ENCODE measurements around the gene NKD2.

Gene NKD2

GRCh38 chr5:1001406-1002270 lies 7.0 kb upstream of the NKD2 start:
- DNase-seq = peak; percentile 85

- DNase-seq = no peak
These were observed 6.4 kb upstream of the NKD2 start for GRCh38 chr5:1002271-1002546.

GRCh38 chr5:1002836-1003235 lies 5.8 kb upstream of the NKD2 start:
- no peak for DNase-seq

DNA sequence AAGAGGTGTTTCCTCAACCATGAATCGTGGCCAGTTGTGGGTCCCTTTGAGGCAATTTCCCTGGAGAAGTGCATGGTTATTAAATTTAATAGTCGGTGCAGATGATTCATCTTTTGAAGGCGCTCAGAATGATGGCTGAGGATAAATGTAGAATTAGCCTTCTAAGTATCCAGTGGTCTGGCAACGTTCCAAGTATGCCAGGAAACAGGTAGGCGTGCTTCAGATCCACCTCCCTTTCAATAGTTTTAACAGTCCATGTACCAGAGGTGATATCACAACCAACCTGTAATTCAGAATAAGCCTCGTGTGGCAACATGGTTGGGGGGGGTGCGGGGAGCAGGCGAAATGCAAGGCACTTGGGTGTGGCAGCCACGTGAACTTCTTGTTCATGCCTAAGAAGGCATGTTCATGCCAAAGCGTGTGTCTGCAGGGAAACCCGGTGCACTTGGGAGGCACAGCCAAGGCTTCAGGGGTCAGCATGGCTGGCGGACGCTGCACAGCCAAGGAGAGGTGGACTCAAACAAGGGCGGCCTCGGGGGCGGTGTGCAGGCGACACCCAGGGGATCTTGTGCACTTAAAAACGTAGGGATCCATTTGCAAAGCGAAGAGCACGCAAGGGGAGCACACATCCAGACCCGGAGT lies 5.2 kb upstream of the NKD2 start:
- no peak for DNase-seq

- peak; percentile 61 for DNase-seq
These were observed 3.9 kb upstream of the NKD2 start for GRCh38 chr5:1004461-1005248.

DNA sequence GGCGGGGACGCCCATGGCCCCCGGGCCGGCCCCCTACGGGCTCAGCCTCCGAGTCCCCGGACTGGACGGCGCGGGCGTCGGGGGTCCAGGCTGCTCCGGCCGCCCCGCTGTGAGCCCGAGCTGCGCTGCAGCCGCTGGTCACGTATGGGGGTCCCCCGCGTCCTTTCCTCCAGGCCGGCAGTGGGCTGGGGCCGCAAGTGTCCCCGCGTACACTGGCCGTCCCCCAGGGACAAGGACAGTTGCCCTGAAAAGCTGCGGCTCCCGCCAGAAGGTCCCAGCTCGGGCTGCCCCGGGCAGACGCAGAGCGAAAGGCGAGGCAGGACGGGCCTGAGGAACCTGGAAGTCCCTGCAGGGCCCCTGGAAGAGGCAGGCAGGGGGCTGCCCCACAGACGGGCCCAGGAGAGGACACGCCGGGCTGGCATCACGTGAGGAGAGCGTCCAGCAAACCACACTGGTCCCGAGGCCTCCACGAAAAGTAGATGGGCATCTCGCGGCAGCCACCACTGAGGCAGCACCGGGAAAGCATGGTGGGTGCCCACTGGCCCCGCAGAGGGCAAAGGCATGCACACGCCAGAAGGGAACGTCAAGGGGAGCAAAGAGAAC lies 3.3 kb upstream of the NKD2 start:
- DNase-seq = no peak

DNA sequence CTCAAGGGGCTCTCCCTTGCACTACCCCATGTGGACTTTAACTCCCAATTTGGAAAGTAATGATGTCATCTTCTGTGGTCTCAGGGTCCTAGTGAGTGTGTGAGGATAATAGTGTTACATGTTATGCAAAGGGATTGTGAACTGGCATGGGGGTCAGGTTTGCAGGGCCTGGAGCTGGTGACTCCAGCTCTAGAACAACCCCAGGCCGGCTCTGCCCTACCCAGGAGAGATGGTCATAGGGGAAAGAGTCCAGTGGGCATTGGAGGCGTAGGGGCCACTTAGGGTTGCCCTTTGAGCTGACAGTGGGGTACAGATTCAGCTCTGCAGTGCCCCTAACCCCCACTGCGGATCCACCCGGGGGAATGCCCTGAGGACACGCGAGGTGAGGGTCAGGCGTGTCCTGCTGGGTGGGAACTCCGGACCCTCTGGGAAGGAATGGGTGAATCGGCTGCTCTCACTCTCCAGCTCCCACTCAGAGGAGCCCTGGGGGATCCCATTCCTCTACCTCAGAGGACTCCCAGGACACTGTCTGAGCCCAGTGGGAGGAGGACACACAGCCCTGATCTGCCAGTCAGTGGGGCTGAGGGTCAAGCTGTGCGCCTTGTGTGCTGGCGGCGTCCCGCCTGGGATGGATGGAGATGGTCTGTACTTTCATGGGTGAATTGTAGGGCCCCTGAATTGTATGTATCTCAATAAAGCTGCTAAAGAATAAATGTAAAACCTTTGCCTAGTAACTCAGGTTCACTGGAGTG lies 2.5 kb upstream of the NKD2 start:
- DNase-seq = peak; percentile 20

- no peak for DNase-seq
These were observed 1.9 kb upstream of the NKD2 start for GRCh38 chr5:1006656-1007071.

- no peak for DNase-seq
These were observed 1.4 kb upstream of the NKD2 start for GRCh38 chr5:1007221-1007680.

DNA sequence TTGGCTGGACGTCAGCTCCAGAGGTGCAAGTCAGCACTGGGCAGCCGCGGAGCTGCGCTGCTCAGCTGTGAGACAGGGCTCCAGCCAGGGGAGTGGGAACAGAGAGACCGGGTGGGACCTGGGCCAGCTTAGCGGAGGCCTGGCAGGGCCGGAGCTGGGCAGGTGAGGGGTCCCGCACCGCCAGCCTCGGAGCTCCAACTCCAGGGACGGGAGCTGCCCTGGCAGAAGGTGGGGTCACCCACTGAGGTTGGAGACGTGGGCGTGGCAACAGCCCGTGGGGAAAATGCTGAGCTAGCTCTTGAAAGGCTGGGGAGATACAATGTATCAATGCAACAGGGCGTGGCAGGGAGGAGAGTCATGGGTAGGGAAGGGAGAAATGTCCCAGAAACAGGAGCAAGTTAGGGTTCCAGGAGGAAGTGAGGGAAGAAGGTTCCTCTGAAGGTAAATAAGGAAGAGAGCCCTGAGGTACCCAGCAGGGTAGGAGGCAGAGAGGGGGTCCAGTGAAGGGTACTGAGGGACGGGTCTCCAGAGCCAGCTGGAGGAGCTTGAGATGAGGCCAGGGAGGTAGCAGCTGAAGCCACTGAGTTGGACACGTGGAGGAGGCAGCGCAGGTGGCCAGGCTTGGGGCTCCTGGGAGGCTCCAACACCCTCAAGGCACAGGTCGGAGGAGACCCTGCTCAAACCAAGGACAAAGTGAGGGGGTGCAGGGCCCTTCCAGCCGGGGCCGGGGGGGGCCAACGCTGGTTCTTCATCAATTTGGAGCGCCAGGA lies 736 bp upstream of the NKD2 start:
- DNase-seq = no peak

GRCh38 chr5:1009359-1010180 lies 968 bp downstream of the NKD2 start:
- no peak for DNase-seq

DNA sequence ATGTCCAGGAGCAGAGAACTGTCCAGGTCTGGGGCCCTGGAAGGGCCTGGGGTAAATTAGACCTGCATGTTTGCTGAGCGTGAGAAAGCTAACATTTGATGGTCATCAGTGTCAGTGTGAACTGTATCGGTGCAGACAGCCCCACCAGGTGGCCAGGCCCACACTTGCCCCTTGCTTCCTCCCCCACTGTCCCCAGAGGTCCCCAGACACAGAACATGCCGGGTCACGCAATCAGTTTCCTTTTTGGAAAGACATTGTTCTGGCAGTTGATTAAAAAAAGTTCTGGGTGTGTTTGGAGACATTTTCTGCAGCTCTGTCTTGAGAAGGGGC lies 1.5 kb downstream of the NKD2 start:
- DNase-seq = peak; percentile 48

DNA sequence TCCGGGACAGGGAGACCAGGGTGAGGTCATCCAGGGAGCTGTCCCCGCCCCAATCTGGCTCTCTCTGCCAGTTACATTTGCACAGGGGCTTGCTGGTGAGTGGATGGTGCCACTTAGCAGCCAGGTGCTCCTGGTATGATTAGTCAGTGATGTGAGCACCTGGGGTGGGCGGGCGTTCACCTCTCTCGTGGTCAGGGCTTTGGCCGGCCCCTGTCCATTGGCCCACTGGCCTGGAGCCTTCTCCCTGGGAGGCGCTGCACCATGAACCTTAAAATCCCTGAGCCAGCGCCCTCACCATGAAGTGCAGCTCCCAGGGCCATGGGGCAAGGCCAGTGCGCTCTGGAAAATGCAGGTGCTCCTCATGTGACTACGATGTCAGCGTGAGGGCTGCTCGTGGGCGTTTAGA lies 2.0 kb downstream of the NKD2 start:
- no peak for DNase-seq

DNA sequence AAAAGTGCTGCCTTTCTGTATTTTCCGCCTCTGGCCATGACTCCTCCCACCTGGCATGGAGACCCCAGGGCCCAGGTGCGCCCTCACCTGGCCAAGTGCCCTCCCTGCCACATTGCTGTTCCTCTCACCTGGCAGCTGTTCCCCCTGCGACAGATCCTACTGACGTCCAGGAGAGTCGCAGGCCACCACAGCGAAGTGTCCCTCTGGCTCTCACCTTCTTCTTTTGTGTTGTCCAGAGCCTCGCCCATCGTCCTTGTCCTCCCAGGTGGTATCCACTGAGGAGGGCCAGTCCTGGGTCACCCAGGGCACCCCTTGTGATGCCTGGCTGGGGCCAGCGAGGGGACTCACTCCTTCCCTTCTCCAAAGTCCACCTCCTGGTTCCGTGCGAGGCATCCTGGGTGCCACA lies 2.6 kb downstream of the NKD2 start:
- no peak for DNase-seq

DNA sequence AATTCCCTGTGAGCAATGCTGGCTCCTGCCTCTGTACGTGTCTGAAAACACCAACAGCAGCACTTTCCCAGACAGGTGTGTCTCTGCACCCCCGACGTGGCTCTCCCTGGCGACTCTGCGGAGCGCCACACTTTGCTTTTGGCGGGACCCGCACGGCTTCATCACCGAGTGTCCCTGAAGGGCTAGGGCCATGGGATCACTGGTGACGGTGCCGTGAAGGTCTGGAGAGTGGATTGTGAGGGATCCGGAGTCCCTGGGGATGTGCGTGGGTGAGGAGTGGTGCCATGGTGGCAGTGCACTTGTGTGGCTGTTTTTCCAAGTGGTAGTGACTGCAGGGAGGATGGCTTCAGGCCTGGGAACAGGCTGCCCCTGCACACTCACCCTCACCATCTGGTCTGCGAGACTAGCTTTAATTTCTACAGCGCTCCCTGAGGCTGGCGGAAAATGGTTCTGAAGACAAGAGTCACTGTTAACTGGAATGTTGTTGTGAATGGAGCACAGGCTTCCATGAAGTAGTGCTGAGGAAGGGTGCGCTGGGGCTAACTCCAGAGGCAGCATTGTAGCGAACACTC lies 3.2 kb downstream of the NKD2 start:
- no peak for DNase-seq

DNA sequence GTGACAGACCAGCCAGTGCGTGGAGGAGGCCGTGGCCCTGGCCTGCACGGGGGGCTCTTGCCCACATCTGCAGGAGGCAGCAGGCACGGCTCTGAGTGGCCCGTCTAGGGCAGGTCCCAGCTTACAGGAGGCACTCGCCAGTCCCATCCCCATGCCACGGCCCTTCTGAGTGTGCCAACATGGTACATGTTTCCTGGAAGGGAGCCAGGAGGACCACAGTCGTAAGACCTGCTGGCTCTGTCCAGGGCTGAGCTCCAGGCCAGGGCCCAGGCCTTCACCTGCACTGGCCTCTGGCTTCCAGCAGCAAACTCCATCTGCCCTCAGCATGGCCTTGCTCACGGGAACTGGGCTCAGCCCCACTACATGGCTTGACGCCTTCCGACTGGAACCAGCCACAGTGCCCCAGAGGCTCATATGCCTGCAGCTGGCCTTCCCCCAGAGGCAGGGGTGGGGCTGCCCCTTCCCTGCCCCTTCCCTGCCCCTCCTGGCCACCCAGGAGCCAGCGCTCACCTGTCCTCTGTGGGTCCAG lies 3.8 kb downstream of the NKD2 start:
- no peak for DNase-seq

DNA sequence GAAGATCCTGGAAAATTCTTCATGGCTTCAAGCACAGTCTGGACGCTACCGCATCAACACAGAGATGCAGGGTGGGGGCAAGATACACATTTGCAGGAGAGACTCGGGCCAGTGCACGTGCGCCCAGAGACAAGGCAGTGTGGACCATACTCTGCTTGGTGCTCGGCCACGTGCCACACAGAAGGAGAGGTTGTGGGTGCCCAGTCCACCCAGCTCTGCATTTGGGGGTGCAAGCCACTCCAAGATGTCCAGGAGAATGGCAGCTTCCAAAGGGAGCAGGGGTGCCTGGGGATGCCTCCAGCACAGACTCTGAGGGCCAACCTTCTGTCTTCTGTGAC lies 4.3 kb downstream of the NKD2 start:
- no peak for DNase-seq

- DNase-seq = no peak
These were observed 4.8 kb downstream of the NKD2 start for GRCh38 chr5:1013238-1013947.

DNA sequence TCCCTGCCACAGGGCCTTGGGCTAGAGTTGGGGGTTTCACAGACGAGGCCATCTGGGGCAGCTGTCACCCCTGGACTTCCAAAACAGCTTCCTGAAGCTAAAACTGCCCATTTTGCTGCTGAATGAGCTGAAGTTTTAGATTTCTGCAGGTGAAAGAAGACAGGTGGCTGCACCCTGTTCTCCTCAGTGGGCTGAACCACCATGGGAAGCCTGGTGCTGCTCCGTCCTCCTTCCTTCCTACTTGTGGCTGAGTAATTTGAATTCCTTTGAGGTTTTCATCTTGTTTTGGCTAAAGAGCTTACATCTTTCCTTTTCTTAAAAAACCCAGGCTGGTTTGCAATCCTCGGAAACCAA lies 5.3 kb downstream of the NKD2 start:
- no peak for DNase-seq

DNA sequence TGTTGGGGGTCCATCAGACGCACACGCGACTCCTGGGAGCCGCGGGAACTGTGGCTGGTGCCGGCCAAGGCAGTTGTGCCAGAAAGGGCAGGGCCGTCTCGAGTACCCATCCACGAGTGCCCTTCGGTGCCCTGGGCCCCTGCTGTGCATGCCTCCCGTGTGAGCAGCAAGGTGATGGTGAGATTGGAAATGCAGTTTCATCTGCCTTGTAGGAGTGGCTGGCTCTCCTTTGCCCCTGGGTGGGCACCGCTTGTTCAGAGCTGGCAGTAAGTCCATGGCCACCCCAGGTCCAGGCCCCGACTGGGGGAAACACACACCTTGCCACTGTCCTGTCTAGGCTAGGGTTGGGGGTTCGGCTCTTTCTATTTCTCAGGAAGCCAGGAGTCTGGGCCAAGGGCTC lies 5.7 kb downstream of the NKD2 start:
- no peak for DNase-seq
